GM23338 (cell line): ENCODE data around the gene ZNF648. TPM values are rescaled to one million over a fixed set of nuclear protein-coding genes. Genes with fewer than 3 reads are reported as not detected.

Experiments used
- ATAC-seq: fragments of 200-7000 bp; cut with Tn5 transposase; 3 replicates; pipeline ENCODE4 v1.9.1; 2020
- DNase-seq: peaks from one replicate; pipeline ENCODE4 v3.0.0-alpha.2; 2015; ENCODE audit warnings: low spot score
- H2AFZ ChIP-seq: fragments of 200-600 bp; sonication (generic); 2 replicates; pipeline ENCODE4 v1.8.0; 2016; ENCODE audit warnings: antibody characterized with exemption, mild to moderate bottlenecking, moderate library complexity
- H3F3A ChIP-seq: fragments of 200-600 bp; sonication (generic); replicated peaks from 2 replicates; pipeline ENCODE4 v1.8.0; 2017; ENCODE audit warnings: antibody characterized with exemption, mixed run types, low read depth
- H3K27ac ChIP-seq: fragments of 200-600 bp; sonication (generic); 2 replicates; pipeline ENCODE4 v1.6.1; 2016; ENCODE audit warnings: low read depth
- H3K27me3 ChIP-seq: fragments of 200-600 bp; sonication (generic); 2 replicates; pipeline ENCODE4 v1.8.0; 2016; ENCODE audit warnings: mild to moderate bottlenecking, mixed run types, moderate library complexity; ENCODE audit not compliant: insufficient read depth
- H3K36me3 ChIP-seq: fragments of 200-600 bp; sonication (generic); 2 replicates; pipeline ENCODE4 v1.8.0; 2016; ENCODE audit warnings: mild to moderate bottlenecking; ENCODE audit not compliant: insufficient read depth
- H3K4me1 ChIP-seq: fragments of 200-600 bp; sonication (generic); 2 replicates; pipeline ENCODE4 v1.8.0; 2016; ENCODE audit warnings: mild to moderate bottlenecking, moderate library complexity; ENCODE audit not compliant: insufficient read depth
- H3K4me2 ChIP-seq: fragments of 200-600 bp; sonication (generic); 2 replicates; pipeline ENCODE4 v1.7.1; 2017; ENCODE audit warnings: mixed run types
- H3K4me3 ChIP-seq: fragments of 200-600 bp; sonication (generic); 2 replicates; pipeline ENCODE4 v1.6.1; 2016; ENCODE audit warnings: mixed run types
- H3K79me2 ChIP-seq: fragments of 200-600 bp; sonication (generic); replicated peaks from 2 replicates; pipeline ENCODE4 v1.8.0; 2017; ENCODE audit warnings: mild to moderate bottlenecking; ENCODE audit not compliant: insufficient read depth
- H3K9me2 ChIP-seq: fragments of 200-600 bp; sonication (generic); 2 replicates; pipeline ENCODE4 v1.8.0; 2017; ENCODE audit not compliant: insufficient read depth
- H4K20me1 ChIP-seq: fragments of 200-600 bp; sonication (generic); replicated peaks from 2 replicates; pipeline ENCODE4 v1.8.0; 2017; ENCODE audit warnings: mild to moderate bottlenecking; ENCODE audit not compliant: insufficient read depth
- H3K27ac Mint-ChIP-seq: 2 replicates; pipeline ENCODE4 v1.8.0; 2020; ENCODE audit warnings: inconsistent platforms, mild to moderate bottlenecking, moderate library complexity, mixed read lengths
- H3K27me3 Mint-ChIP-seq: 3 replicates; pipeline ENCODE4 v1.8.0; 2022; ENCODE audit warnings: low read depth, mild to moderate bottlenecking, moderate library complexity, mixed read lengths, inconsistent platforms; ENCODE audit not compliant: insufficient read depth, poor library complexity
- H3K36me3 Mint-ChIP-seq: 3 replicates; pipeline ENCODE4 v1.8.0; 2021; ENCODE audit warnings: low read depth, mild to moderate bottlenecking, inconsistent platforms, moderate library complexity, mixed read lengths
- H3K4me1 Mint-ChIP-seq: 3 replicates; pipeline ENCODE4 v1.8.0; 2020; ENCODE audit warnings: mild to moderate bottlenecking, inconsistent platforms, mixed read lengths
- H3K4me3 Mint-ChIP-seq: 3 replicates; pipeline ENCODE4 v1.8.0; 2021; ENCODE audit warnings: moderate library complexity, mild to moderate bottlenecking, inconsistent platforms, mixed read lengths
- H3K9me3 Mint-ChIP-seq: 3 replicates; pipeline ENCODE4 v1.8.0; 2020; ENCODE audit warnings: moderate library complexity, mild to moderate bottlenecking, inconsistent platforms, mixed read lengths
- CREB1 ChIP-seq: fragments of 250-450 bp; sonication (Bioruptor Pico); IDR thresholded peaks from 2 replicates; pipeline ENCODE4 v1.5.0; 2020; ENCODE audit warnings: low read depth, mild to moderate bottlenecking, moderate library complexity
- EZH2phosphoT487 ChIP-seq: fragments of 200-600 bp; sonication (generic); IDR thresholded peaks from one replicate; pipeline ENCODE4 v1.8.1; 2018; ENCODE audit warnings: antibody characterized with exemption; ENCODE audit not compliant: unreplicated experiment
- NANOG ChIP-seq: IDR thresholded peaks from 2 replicates; pipeline ENCODE4 v1.6.1; 2016; ENCODE audit warnings: antibody characterized with exemption, borderline replicate concordance
- ZNF114 ChIP-seq: fragments of 250-450 bp; sonication (Bioruptor Pico); IDR thresholded peaks from 2 replicates; pipeline ENCODE4 v1.5.0; 2020; ENCODE audit warnings: mild to moderate bottlenecking, moderate library complexity
- ZNF331 ChIP-seq: fragments of 250-450 bp; sonication (Bioruptor Pico); IDR thresholded peaks from 2 replicates; pipeline ENCODE4 v1.5.0; 2020; ENCODE audit warnings: low read depth, mild to moderate bottlenecking, moderate library complexity
- polyA plus RNA-seq: library from polyadenylated mRNA; unstranded; fragments of >200 nt; fragmentation: Nextera tagmentation; extraction: Ambion mirVana; gene quantifications from 2 replicates; pipeline ENCODE4 v1.2.1, GENCODE V29; 2016
- total RNA-seq: library from RNA; depleted of rRNA; stranded (reverse); fragments of >200 nt; shearing (Covaris generic); gene quantifications from 2 replicates; pipeline ENCODE4 v1.2.3, GENCODE V29; 2014
- TF ChIP-seq, protein P1 (sequence below): IDR thresholded peaks from 2 replicates; pipeline ENCODE4 v1.6.1; 2016; ENCODE audit warnings: antibody characterized with exemption
- TF ChIP-seq, protein P2 (sequence below), 2 experiments: fragments of 200-600 bp in 1 of 2; sonication (generic) in 1 of 2; conservative IDR thresholded peaks; 2 replicates each; pipeline versions ENCODE4 v1.5.1 to v1.6.1; 2016 to 2017; ENCODE audit warnings: antibody characterized with exemption in 2 of 2, low read depth in 2 of 2, mild to moderate bottlenecking in 2 of 2, moderate library complexity in 1 of 2
- TF ChIP-seq, protein P3 (sequence below): fragments of 250-450 bp; sonication (Bioruptor Pico); IDR thresholded peaks from 2 replicates; pipeline ENCODE4 v1.5.0; 2020; ENCODE audit warnings: mild to moderate bottlenecking, moderate library complexity

ZNF648 gene
- total and polyA plus RNA-seq, 2 experiments from 2014 or later, result 0.24 to 1.2 TPM

DNA sequence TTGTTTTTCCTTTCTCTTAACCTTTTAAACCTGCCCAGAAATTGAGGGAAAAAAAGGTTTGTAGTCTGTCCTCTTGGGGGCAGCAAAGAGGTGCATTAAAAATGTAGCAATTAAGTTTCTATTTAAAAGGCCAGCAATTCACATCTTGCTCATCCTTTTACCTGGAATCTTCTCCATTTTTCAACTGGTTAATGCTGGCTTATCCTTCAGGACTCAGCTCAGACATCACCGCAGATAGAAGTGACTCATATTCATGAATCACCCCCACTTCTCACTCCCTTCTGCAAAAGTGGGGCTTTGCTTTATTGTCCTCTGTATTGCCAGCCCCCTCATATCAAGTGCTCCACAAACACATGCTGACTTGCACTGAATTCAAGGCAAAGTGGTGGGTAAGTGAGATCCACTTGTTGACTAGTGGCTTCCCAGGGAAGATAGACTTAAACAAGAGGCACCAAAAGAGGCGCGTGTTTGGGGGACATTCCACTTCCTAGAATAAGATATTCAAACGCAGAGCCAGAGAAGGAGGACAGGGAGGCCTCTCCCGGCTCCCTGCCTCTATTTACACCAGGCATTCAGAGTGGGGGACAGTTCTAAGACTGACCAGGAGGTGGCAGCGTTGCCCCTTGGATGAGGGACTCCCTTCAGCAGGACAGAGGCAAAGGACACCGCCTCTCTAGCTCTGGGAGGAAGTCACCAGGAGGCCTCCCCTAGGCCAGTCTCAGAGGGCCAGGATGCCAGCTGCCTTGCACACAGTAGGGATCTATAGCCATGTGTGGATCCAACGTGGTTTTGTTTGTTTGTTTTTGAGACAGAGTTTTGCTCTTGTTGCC, 23.2 kb upstream of the ZNF648 start:
- Histone ChIP-seq H3F3A (no peaks in the 10 kb centered on the region), H3K9me2 (no peaks in the 10 kb centered on the region; the same call in 1 of the 2 replicates), H3K27ac (no peak overlapping the region), H2AFZ (peak overlapping the region; percentile 67), H3K36me3 (no peaks in the 10 kb centered on the region), H3K4me3 (no peak overlapping the region), H4K20me1 (no peaks in the 10 kb centered on the region), H3K4me2 (peak overlapping the region; percentile 44; the same call in 1 of the 2 replicates), H3K27me3 (no peaks in the 10 kb centered on the region), H3K79me2 (no peaks in the 10 kb centered on the region), H3K4me1 (peaks cover 7% of the 10 kb centered on the region; the same call in 1 of the 2 replicates)
- TF ChIP-seq, protein P1, sequence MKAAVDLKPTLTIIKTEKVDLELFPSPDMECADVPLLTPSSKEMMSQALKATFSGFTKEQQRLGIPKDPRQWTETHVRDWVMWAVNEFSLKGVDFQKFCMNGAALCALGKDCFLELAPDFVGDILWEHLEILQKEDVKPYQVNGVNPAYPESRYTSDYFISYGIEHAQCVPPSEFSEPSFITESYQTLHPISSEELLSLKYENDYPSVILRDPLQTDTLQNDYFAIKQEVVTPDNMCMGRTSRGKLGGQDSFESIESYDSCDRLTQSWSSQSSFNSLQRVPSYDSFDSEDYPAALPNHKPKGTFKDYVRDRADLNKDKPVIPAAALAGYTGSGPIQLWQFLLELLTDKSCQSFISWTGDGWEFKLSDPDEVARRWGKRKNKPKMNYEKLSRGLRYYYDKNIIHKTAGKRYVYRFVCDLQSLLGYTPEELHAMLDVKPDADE, result no peak
- TF ChIP-seq CREB1 (CRISPR knock-in tag) (no peak), EZH2phosphoT487 (no peak), ZNF114 (no peak), ZNF331 (no peak), NANOG (no peak)
- TF ChIP-seq, protein P2, sequence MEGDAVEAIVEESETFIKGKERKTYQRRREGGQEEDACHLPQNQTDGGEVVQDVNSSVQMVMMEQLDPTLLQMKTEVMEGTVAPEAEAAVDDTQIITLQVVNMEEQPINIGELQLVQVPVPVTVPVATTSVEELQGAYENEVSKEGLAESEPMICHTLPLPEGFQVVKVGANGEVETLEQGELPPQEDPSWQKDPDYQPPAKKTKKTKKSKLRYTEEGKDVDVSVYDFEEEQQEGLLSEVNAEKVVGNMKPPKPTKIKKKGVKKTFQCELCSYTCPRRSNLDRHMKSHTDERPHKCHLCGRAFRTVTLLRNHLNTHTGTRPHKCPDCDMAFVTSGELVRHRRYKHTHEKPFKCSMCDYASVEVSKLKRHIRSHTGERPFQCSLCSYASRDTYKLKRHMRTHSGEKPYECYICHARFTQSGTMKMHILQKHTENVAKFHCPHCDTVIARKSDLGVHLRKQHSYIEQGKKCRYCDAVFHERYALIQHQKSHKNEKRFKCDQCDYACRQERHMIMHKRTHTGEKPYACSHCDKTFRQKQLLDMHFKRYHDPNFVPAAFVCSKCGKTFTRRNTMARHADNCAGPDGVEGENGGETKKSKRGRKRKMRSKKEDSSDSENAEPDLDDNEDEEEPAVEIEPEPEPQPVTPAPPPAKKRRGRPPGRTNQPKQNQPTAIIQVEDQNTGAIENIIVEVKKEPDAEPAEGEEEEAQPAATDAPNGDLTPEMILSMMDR (conservative IDR thresholded peaks at IDR 0.05; ENCODE audit: low read depth in 2 of 2), result peak; percentile 75 to 99
- TF ChIP-seq, protein P3, sequence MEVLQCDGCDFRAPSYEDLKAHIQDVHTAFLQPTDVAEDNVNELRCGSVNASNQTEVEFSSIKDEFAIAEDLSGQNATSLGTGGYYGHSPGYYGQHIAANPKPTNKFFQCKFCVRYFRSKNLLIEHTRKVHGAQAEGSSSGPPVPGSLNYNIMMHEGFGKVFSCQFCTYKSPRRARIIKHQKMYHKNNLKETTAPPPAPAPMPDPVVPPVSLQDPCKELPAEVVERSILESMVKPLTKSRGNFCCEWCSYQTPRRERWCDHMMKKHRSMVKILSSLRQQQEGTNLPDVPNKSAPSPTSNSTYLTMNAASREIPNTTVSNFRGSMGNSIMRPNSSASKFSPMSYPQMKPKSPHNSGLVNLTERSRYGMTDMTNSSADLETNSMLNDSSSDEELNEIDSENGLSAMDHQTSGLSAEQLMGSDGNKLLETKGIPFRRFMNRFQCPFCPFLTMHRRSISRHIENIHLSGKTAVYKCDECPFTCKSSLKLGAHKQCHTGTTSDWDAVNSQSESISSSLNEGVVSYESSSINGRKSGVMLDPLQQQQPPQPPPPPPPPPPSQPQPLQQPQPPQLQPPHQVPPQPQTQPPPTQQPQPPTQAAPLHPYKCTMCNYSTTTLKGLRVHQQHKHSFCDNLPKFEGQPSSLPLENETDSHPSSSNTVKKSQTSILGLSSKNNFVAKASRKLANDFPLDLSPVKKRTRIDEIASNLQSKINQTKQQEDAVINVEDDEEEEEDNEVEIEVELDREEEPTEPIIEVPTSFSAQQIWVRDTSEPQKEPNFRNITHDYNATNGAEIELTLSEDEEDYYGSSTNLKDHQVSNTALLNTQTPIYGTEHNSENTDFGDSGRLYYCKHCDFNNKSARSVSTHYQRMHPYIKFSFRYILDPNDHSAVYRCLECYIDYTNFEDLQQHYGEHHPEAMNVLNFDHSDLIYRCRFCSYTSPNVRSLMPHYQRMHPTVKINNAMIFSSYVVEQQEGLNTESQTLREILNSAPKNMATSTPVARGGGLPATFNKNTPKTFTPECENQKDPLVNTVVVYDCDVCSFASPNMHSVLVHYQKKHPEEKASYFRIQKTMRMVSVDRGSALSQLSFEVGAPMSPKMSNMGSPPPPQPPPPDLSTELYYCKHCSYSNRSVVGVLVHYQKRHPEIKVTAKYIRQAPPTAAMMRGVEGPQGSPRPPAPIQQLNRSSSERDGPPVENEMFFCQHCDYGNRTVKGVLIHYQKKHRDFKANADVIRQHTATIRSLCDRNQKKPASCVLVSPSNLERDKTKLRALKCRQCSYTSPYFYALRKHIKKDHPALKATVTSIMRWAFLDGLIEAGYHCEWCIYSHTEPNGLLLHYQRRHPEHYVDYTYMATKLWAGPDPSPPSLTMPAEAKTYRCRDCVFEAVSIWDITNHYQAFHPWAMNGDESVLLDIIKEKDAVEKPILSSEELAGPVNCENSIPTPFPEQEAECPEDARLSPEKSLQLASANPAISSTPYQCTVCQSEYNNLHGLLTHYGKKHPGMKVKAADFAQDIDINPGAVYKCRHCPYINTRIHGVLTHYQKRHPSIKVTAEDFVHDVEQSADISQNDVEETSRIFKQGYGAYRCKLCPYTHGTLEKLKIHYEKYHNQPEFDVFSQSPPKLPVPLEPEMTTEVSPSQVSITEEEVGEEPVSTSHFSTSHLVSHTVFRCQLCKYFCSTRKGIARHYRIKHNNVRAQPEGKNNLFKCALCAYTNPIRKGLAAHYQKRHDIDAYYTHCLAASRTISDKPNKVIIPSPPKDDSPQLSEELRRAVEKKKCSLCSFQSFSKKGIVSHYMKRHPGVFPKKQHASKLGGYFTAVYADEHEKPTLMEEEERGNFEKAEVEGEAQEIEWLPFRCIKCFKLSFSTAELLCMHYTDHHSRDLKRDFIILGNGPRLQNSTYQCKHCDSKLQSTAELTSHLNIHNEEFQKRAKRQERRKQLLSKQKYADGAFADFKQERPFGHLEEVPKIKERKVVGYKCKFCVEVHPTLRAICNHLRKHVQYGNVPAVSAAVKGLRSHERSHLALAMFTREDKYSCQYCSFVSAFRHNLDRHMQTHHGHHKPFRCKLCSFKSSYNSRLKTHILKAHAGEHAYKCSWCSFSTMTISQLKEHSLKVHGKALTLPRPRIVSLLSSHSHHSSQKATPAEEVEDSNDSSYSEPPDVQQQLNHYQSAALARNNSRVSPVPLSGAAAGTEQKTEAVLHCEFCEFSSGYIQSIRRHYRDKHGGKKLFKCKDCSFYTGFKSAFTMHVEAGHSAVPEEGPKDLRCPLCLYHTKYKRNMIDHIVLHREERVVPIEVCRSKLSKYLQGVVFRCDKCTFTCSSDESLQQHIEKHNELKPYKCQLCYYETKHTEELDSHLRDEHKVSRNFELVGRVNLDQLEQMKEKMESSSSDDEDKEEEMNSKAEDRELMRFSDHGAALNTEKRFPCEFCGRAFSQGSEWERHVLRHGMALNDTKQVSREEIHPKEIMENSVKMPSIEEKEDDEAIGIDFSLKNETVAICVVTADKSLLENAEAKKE (CRISPR knock-in tag), result no peak
- Mint-ChIP-seq H3K4me1 (peaks cover 14% of the 10 kb centered on the region), H3K27me3 (peaks cover 11% of the 10 kb centered on the region), H3K27ac (peak overlapping the region; percentile 28; the same call in 1 of the 2 replicates), H3K9me3 (no peaks in the 10 kb centered on the region), H3K36me3 (no peaks in the 10 kb centered on the region), H3K4me3 (no peak overlapping the region)
- ATAC-seq, result peak; percentile 93
- peak; percentile 94 for DNase-seq
